ENCODE measurements around the gene ANO1. TPM values are rescaled to one million over a fixed set of nuclear protein-coding genes. Genes with fewer than 3 reads are reported as not detected.

The ANO1 gene
- total RNA-seq, 4 donors from 2014 or later, result 1.7 to 13.9 (median 5.3) TPM

- TF ChIP-seq CTCF (IDR thresholded peaks at IDR 0.05), result no peak
- no peak for DNase-seq (ENCODE audit: low spot score)
- ATAC-seq (ENCODE audit: low FRiP score), result peak; percentile 18
Measured at GRCh38 chr11:70141486-70142220, 63.5 kb downstream of the ANO1 start.

DNA sequence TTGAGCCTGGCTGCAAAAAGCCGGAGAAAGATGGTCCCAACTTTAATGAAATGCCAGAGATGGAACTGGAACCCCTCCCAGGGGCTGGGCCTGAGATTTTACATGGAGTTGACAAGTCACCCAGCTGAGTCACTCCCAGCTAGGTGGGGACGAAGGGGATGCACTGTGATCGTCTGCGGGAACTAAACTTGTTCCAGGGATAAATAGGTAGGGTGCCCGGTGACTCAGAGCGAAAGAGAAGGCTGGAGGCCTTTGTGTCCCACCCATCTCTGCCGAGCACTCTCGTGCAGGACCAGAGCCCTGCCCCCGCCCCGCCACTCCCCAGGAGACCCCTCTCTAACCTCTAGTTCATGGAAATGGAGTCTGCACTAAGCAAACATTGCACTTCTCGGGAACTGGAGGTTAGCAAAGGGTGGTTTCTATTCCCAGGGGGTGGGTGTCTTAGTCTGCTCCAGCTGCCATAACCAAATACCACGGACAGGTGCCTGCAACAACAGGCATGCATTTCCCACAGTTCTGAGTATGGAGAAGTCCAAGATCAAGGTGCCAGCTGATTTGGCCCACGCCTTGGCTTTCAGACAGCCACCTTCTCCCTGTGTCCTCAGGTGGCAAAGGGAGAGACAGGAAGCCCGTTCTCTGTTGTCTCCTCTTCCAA, 64.2 kb downstream of the ANO1 start:
- no peak for TF ChIP-seq CTCF (IDR thresholded peaks at IDR 0.05)
- no peak for DNase-seq (ENCODE audit: low spot score)
- ATAC-seq (ENCODE audit: low FRiP score), result no peak

GRCh38 chr11:70144262-70144661, 66.1 kb downstream of the ANO1 start:
- no peak for TF ChIP-seq CTCF (IDR thresholded peaks at IDR 0.05)
- ATAC-seq (ENCODE audit: low FRiP score) (no peak), DNase-seq (ENCODE audit: low spot score) (no peak)

- ATAC-seq (ENCODE audit: low FRiP score), result no peak
- TF ChIP-seq CTCF (IDR thresholded peaks at IDR 0.05), result no peak
- no peak for DNase-seq (ENCODE audit: low spot score)
Measured at GRCh38 chr11:70145071-70145470, 67.0 kb downstream of the ANO1 start.

- ATAC-seq (ENCODE audit: low FRiP score) (no peak), DNase-seq (ENCODE audit: low spot score) (no peak)
- no peak for TF ChIP-seq CTCF (IDR thresholded peaks at IDR 0.05)
Measured at GRCh38 chr11:70145841-70146240, 67.7 kb downstream of the ANO1 start.

GRCh38 chr11:70146299-70146698, 68.2 kb downstream of the ANO1 start:
- TF ChIP-seq CTCF (IDR thresholded peaks at IDR 0.05), result no peak
- DNase-seq (ENCODE audit: low spot score) (no peak), ATAC-seq (ENCODE audit: low FRiP score) (no peak)
